NCI-H128 (cell line): ENCODE measurements around the gene PXMP2.
"Not testable (repeated sequence)": the region's sequence is repeated elsewhere in the genome, so short reads cannot be mapped to it uniquely, and the experiment has no call there.

Experiments
- DNase-seq: peaks from one replicate; lab custom pipeline; 2025; ENCODE audit not compliant: unreplicated experiment; lab: John Stamatoyannopoulos, UW

PXMP2 gene

DNA sequence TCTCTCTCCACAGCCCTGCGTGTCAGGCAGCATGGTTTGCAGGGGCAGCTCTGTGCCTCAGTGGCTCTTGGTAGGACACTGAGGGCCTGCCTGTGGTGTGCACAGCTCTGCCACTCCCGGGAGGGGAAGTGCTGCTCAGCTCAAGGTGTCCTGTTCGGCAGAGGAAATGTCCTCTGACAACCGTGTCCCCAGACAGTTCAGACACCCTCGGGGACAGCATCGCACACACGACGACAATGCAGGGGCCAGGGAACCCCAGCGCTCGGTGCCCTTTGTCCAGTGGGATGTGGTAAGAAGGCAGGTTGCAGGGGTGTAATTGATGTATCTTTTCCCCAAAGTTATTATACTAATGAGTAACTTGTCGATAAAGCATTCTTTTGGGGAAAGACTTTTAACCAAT lies 60.0 kb downstream of the PXMP2 start:
- no peak for DNase-seq

DNA sequence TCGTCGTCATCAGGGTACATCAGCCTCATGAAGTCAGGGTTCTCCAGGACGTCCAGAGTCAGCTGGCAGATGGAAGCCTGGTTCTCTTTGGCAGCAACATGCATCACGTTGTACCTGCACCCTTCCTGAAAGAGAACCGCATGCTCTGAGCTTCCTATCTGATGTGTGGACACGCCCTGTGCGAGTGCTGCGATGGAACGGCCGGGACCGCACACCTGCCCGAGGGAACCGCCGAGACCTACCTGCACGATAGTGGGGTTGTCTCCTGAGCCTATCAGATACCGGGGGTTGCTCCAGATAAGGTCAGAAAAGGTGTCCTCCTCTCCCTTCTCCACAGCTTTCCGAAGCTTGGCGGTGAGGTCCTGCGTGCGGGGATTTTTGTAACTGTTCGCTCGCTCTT lies 60.5 kb downstream of the PXMP2 start:
- DNase-seq: no peak

DNA sequence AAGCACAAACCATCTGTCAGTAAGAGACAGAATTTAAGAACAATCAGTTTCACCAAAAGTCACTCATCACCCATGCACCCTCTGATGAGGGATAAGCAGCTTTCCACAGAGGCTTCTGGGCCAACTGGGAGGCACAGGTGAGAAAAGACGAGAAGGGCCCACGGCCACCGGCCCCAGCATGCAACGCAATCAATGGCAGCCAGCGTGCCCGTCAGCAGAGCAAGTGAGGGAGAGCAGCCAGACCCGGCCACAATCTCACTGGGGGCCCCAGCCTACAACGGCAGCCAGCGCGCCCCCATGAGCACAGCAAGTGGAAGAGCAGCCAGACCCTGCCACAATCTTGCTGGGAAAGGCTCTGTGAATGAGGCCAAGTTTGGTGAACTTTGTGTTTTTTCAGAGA lies 60.9 kb downstream of the PXMP2 start:
- no peak for DNase-seq

DNA sequence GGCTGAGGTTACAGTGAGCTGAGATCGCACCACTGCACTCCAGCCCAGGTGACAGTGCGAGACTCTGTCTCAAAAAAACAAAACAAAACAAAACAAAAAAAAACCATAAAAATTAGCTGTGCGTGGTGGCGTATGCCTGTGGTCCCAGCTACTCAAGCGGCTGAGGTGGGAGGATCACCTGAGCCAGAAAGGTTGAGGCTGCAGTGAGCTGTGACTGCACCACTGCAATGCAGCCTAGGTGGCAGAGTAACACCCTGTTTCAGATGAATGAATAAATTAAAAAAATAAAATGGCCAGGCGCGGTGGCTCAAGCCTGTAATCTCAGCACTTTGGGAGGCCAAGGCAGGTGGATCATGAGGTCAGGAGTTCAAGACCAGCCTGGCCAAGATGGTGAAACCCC lies 66.3 kb downstream of the PXMP2 start:
- not testable (repeated sequence) for DNase-seq

DNA sequence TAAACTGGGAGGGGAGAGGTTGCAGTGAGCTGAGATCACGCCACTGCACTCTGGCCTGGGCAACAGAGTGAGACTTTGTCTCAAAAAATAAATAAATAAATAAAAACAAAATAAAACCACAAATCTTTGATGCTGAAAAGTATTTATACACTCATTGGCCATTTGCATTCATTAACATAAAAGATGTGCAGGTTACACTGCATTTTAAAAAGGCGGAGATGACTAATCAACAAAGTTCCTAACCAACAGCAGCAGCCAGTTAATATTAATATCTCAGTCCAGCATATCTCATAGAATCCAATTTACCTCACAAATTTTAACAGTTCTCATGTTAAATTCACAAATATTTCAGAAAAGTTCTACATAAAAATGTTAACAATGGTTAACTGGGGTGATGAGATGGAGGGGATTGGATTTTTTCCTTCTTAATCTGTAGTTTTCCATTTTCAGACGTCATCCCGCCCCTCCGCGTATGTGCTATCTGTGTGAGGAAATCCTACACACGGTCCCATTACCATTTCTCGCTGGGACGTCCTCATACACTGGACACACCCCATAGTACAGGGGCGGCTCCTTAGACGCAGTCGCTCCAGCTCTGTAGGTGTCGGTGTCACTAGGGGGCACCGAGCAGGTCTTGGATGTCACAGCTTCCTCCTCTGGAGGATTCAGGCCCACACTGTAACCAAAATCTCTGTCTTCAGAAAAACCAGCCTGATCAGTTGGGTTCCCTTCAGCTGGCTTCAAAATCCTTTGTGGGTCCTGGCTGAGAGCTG lies 67.0 kb downstream of the PXMP2 start:
- no peak for DNase-seq
